ENCODE results near the gene PTPRK. TPM values are rescaled to one million over a fixed set of nuclear protein-coding genes. Genes with fewer than 3 reads are reported as not detected.

PTPRK gene
- total RNA-seq, 1 experiment from 2014 or later: 89.3 TPM

- Histone ChIP-seq H3K27ac (no peak overlapping the region), H2AFZ (no peak overlapping the region), H3K4me3 (no peak overlapping the region), H3K4me1 (replicated peaks; ENCODE audit: insufficient read depth) (no peaks in the 10 kb centered on the region), H3K79me2 (ENCODE audit: low read depth) (peaks cover 6% of the 10 kb centered on the region; the same call in 1 of the 2 replicates), H4K20me1 (ENCODE audit: insufficient read depth) (0 out of 2 replicates have a peak, but pooled peaks cover 3% of the 10 kb centered on the region), H3K36me3 (ENCODE audit: low read depth) (peaks cover 19% of the 10 kb centered on the region), H3K4me2 (no peak overlapping the region), H3K27me3 (ENCODE audit: insufficient read depth, low read depth) (no peaks in the 10 kb centered on the region), H3K9me3 (ENCODE audit: insufficient read depth, low read depth) (peaks cover 18% of the 10 kb centered on the region), H3K9me2 (ENCODE audit: insufficient read depth) (no peaks in the 10 kb centered on the region), H3F3A (ENCODE audit: insufficient read depth, low read depth) (no peaks in the 10 kb centered on the region)
- no peak for DNase-seq
- POLR2A ChIA-PET (ENCODE audit: unreplicated experiment): no interaction called here
- TF ChIP-seq EZH2 (IDR thresholded peaks at IDR 0.05; ENCODE audit: low read depth) (no peak), CTCF (conservative IDR thresholded peaks at IDR 0.05) (no peak)
- BruUV-seq (replicated peaks): no TSS peak
- CTCF ChIA-PET: no interaction called here
- intact Hi-C loops (cut with micrococcal nuclease; ENCODE audit: unreplicated experiment): no loop called here
Measured at GRCh38 chr6:128376952-128377503, 143.4 kb downstream of the PTPRK start.

- Histone ChIP-seq H3K27ac (no peak overlapping the region), H3K4me1 (replicated peaks; ENCODE audit: insufficient read depth) (peaks cover 13% of the 10 kb centered on the region; the same call in 1 of the 2 replicates), H3K4me2 (no peak overlapping the region), H3K9me3 (ENCODE audit: insufficient read depth, low read depth) (peaks cover 6% of the 10 kb centered on the region; the same call in 1 of the 2 replicates), H3F3A (ENCODE audit: insufficient read depth, low read depth) (no peaks in the 10 kb centered on the region), H3K79me2 (ENCODE audit: low read depth) (peaks cover 11% of the 10 kb centered on the region), H2AFZ (no peak overlapping the region), H3K9me2 (ENCODE audit: insufficient read depth) (no peaks in the 10 kb centered on the region), H3K36me3 (ENCODE audit: low read depth) (no peaks in the 10 kb centered on the region), H4K20me1 (ENCODE audit: insufficient read depth) (peaks cover 3% of the 10 kb centered on the region; the same call in 1 of the 2 replicates), H3K27me3 (ENCODE audit: insufficient read depth, low read depth) (no peaks in the 10 kb centered on the region), H3K4me3 (no peak overlapping the region)
- DNase-seq: no peak
- no TSS peak for BruUV-seq (replicated peaks)
- CTCF ChIA-PET: no interaction called here
- intact Hi-C loops (cut with micrococcal nuclease; ENCODE audit: unreplicated experiment): no loop called here
- TF ChIP-seq CTCF (conservative IDR thresholded peaks at IDR 0.05) (no peak), EZH2 (IDR thresholded peaks at IDR 0.05; ENCODE audit: low read depth) (no peak)
- POLR2A ChIA-PET (ENCODE audit: unreplicated experiment): no interaction called here
Measured at GRCh38 chr6:128371136-128371535, 149.3 kb downstream of the PTPRK start.

- ChIA-PET POLR2A (ENCODE audit: unreplicated experiment) (no interaction called here), CTCF (no interaction called here)
- no peak for DNase-seq
- H3F3A ChIP-seq (ENCODE audit: insufficient read depth, low read depth): no peaks in the 10 kb centered on the region
- H3K4me3 ChIP-seq: no peak overlapping the region
- H4K20me1 ChIP-seq (ENCODE audit: insufficient read depth): peaks cover 3% of the 10 kb centered on the region; the same call in 1 of the 2 replicates
- no peaks in the 10 kb centered on the region for H3K27me3 ChIP-seq (ENCODE audit: insufficient read depth, low read depth)
- no peaks in the 10 kb centered on the region for H3K36me3 ChIP-seq (ENCODE audit: low read depth)
- no peaks in the 10 kb centered on the region for H3K9me2 ChIP-seq (ENCODE audit: insufficient read depth)
- BruUV-seq (replicated peaks): no TSS peak
- H2AFZ ChIP-seq: no peak overlapping the region
- H3K27ac ChIP-seq: no peak overlapping the region
- H3K9me3 ChIP-seq (ENCODE audit: insufficient read depth, low read depth): no peaks in the 10 kb centered on the region
- H3K79me2 ChIP-seq (ENCODE audit: low read depth): peaks cover 11% of the 10 kb centered on the region
- no peak for TF ChIP-seq CTCF (conservative IDR thresholded peaks at IDR 0.05)
- TF ChIP-seq EZH2 (IDR thresholded peaks at IDR 0.05; ENCODE audit: low read depth): no peak
- no peak overlapping the region for H3K4me2 ChIP-seq
- intact Hi-C loops (cut with micrococcal nuclease; ENCODE audit: unreplicated experiment): no loop called here
- peaks cover 13% of the 10 kb centered on the region; the same call in 1 of the 2 replicates for H3K4me1 ChIP-seq (replicated peaks; ENCODE audit: insufficient read depth)
Measured at GRCh38 chr6:128370072-128370471, 150.3 kb downstream of the PTPRK start.
